Stimulated activated CD8-positive, alpha-beta memory T cell treated with anti-CD3 and anti-CD28 coated beads, Interleukin-4, amount 100 ng/mL, for 4 hours (primary cell): ENCODE results near the gene DNAH6.
"Not testable (repeated sequence)": the region's sequence is repeated elsewhere in the genome, so short reads cannot be mapped to it uniquely, and the experiment has no call there.

Experiments
- DNase-seq, 2 donors: peaks; one replicate each; pipeline ENCODE4 v3.0.0-alpha.2; 2020; ENCODE audit warnings: low read depth in 2 of 2, low spot score in 1 of 2

DNAH6 gene

GRCh38 chr2:84511024-84511423 lies 5.3 kb upstream of the DNAH6 start:
- not testable (repeated sequence) for DNase-seq

- DNase-seq: no peak
These were observed 510 bp upstream of the DNAH6 start for GRCh38 chr2:84515788-84516187.

- no peak for DNase-seq
These were observed 3.1 kb downstream of the DNAH6 start for GRCh38 chr2:84519332-84519957.

GRCh38 chr2:84526562-84526961 lies 10.3 kb downstream of the DNAH6 start:
- no peak for DNase-seq

- DNase-seq: no peak
These were observed 11.1 kb downstream of the DNAH6 start for GRCh38 chr2:84527137-84528129.

GRCh38 chr2:84532291-84532690 lies 16.0 kb downstream of the DNAH6 start:
- DNase-seq: no peak

DNA sequence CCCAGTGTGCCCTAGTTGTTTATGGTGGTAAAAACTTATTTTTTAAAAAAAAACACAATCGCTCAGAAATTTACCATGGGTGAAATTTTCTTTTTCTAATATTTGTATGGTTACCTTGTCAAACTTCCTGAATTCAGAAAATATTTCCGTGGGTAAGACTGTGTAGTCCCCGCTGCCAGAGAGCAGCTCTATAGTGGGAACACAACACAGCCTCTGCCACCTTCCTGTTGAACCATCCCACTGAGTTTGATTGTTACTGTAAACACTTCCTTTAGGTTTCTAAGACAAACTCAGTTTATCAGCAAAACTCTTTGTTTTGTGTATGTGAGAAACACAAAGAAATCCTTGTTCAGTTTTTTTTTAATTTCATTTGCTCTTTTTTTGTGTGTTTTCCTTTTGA lies 17.9 kb downstream of the DNAH6 start:
- no peak for DNase-seq

- no peak for DNase-seq
These were observed 21.0 kb downstream of the DNAH6 start for GRCh38 chr2:84537251-84537650.

DNA sequence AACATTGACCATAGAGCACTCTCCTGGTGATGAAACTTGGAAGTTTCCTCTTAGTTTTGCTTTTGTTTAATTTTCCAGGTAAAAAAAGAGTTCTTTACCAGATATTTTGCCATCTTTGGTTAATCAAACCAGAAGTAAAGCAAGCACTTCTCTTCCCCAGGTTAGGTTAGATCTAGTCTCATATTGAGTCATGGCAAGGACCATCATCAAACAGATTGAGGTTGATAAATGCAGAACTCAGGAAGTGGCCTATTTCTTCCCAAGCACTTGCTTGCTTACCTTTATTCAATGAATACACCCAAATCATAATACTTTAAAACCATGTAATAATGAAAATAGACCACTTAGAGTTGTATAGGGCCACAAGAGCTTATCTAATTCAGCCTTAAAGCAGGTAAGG lies 23.4 kb downstream of the DNAH6 start:
- no peak for DNase-seq

GRCh38 chr2:84545005-84545404 lies 28.7 kb downstream of the DNAH6 start:
- no peak for DNase-seq

GRCh38 chr2:84546551-84546950 lies 30.3 kb downstream of the DNAH6 start:
- no peak for DNase-seq

GRCh38 chr2:84548303-84548702 lies 32.0 kb downstream of the DNAH6 start:
- DNase-seq: no peak

- DNase-seq: no peak
These were observed 34.6 kb downstream of the DNAH6 start for GRCh38 chr2:84550916-84551315.

DNA sequence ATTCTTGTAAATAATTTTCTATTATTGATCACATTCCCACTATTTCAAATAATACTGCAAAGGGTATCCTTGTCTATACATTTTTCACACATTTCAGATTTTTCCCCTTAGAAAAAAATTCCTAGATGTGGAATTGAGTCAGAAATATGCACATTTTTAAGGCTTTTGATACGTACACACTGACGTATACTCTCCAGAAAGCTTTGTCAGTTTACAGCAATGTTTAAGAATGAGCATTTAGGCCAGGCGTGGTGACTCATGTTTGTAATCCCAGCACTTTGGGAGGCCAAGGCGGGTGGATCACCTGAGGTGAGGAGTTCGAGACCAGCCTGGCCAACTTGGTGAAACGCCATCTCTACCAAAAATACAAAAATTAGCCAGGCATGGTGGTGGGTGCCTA lies 35.2 kb downstream of the DNAH6 start:
- not testable (repeated sequence) for DNase-seq

DNA sequence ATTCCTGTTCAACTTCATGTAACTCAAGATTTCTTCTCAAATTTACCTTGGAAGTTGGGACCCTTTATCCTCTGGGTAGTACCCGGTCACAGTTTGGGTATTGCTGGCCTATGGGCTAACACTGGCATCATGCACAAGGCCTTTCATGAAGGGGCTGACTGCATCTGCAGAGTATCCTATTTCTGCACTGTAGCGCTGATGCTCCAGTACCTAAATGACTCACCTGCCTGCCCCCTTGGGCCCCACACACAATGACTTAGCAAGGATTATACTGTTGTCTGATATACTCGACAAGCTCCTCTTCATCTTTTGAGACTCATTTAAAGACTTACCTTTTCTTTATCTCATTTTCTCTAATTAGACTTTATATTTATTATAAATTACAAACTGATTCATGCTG lies 39.9 kb downstream of the DNAH6 start:
- no peak for DNase-seq

- DNase-seq: no peak
These were observed 43.5 kb downstream of the DNAH6 start for GRCh38 chr2:84559838-84560237.

DNA sequence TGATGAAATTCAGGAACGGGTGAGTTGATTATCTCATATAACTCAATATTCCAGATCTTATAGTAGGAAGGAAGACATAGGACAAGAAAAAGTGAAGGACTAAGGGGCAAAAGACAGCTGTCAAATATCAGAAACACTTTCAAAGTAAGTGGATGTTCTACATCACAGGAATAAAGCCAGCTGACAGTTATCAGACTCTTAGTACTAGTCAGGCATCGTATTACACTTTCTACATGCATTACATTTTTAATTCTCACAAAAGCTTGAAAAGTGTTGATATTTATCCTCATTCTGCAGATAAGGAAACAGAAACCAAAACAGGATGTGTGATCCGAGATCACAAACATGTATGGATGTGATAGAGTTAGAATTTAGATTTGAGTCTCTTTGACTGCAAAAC lies 63.4 kb downstream of the DNAH6 start:
- DNase-seq: no peak

DNA sequence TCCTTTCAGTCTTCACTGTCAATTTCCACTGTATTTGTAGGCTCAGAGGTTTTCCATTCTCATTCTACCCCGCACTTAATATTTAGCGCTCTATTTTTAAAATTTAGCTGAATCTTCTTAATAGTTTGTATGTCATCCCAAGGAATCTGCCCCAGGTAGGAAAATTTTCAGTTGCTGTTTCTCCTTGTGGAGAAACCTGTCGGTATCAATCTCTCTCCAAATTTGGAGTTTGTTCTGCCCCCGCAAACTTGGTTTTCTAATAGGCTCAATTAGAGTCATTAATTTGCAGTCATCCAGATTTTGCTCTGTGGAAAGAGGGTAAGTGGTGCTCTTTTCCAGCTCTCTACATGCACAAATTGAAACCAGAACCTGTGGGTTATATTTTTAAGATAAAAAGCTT lies 87.6 kb downstream of the DNAH6 start:
- no peak for DNase-seq

DNA sequence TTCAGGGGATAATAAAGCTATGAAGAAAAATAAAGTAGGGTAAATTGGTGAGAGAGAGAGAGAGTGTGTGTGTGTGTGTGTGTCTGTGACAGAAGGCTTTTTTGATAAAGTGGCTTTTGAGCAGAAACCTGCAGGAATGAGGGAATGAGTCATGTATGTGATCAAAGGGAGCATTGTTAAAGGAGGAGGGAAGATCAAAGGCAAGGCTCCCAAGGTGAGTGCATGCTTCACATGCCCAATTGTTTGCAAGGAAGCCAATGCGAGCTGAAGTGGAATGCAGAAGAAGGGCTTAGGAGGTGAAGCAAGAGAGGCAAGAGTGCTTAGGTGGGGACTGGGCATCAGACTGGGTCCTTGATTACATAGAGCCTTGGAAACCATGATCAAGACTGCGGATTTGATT lies 96.8 kb downstream of the DNAH6 start:
- DNase-seq: no peak

GRCh38 chr2:84619794-84620371 lies 103.6 kb downstream of the DNAH6 start:
- no peak for DNase-seq

GRCh38 chr2:84628486-84628885 lies 112.2 kb downstream of the DNAH6 start:
- DNase-seq: no peak

GRCh38 chr2:84629550-84629949 lies 113.3 kb downstream of the DNAH6 start:
- no peak for DNase-seq
